Effector memory CD8-positive, alpha-beta T cell (primary cell): Measurements from ENCODE around the gene NKRF.
"Not testable (repeated sequence)": the region's sequence is repeated elsewhere in the genome, so short reads cannot be mapped to it uniquely, and the experiment has no call there.

Experiments used
- ATAC-seq: fragments of 150-1000 bp; cut with Tn5 transposase; replicated peaks from 2 replicates; pipeline ENCODE4 v1.10.0; 2021; ENCODE audit warnings: mild to moderate bottlenecking, moderate library complexity
- DNase-seq, 3 experiments: peaks; one replicate each; pipeline ENCODE4 v3.0.0; 2021
- H3K27ac Mint-ChIP-seq, 2 donors: one replicate each; pipeline ENCODE4 v1.8.0; 2022; ENCODE audit warnings: mild to moderate bottlenecking in 2 of 2, mixed read lengths in 2 of 2, moderate library complexity in 2 of 2
- H3K27me3 Mint-ChIP-seq, 2 donors: one replicate each; pipeline ENCODE4 v1.8.0; 2022; ENCODE audit warnings: mixed read lengths in 2 of 2
- H3K36me3 Mint-ChIP-seq: one replicate; pipeline ENCODE4 v1.8.0; 2022; ENCODE audit warnings: mild to moderate bottlenecking, moderate library complexity, mixed read lengths; ENCODE audit not compliant: insufficient read depth
- H3K4me1 Mint-ChIP-seq, 2 donors: one replicate each; pipeline ENCODE4 v1.8.0; 2022; ENCODE audit warnings: low read depth in 2 of 2, mixed read lengths in 2 of 2
- H3K4me3 Mint-ChIP-seq, 2 donors: one replicate each; pipeline ENCODE4 v1.8.0; 2022; ENCODE audit warnings: mild to moderate bottlenecking in 2 of 2, mixed read lengths in 2 of 2, moderate library complexity in 2 of 2
- H3K9me3 Mint-ChIP-seq, 2 donors: one replicate each; pipeline ENCODE4 v1.8.0; 2022; ENCODE audit warnings: mixed read lengths in 2 of 2
- total RNA-seq, 9 experiments: gene quantifications; one replicate each; lab custom pipeline; 2026; lab: John Stamatoyannopoulos, UW

NKRF gene
- total RNA-seq = 29.2 to 58.3 (median 47.1) reads per million in 9 experiments

GRCh38 chrX:119606280-119607017, at the start of gene NKRF:
TSS of gene NKRF (minus strand) at chrX:119606424.
- ATAC-seq (peak; percentile 76), DNase-seq (peak; percentile 84 to 89 (median 87))
- H3K27me3 Mint-ChIP-seq = no peaks in the 10 kb centered on the region
- H3K27ac Mint-ChIP-seq = peak within 1 kb of the TSS; percentile 95 to 97
- H3K4me1 Mint-ChIP-seq = peaks cover 15 to 16% of the 10 kb centered on the region in 2 donors
- peaks cover 13% of the 10 kb centered on the region for H3K36me3 Mint-ChIP-seq
- H3K9me3 Mint-ChIP-seq = no peaks in the 10 kb centered on the region
- peak within 1 kb of the TSS; percentile 93 to 96 for H3K4me3 Mint-ChIP-seq

GRCh38 chrX:119655125-119655524, 48.9 kb upstream of the NKRF start:
- H3K27me3 Mint-ChIP-seq = no peaks in the 10 kb centered on the region
- H3K4me1 Mint-ChIP-seq = peaks cover 14 to 15% of the 10 kb centered on the region in 2 donors
- no peaks in the 10 kb centered on the region for H3K9me3 Mint-ChIP-seq
- H3K27ac Mint-ChIP-seq = peak overlapping the region; percentile 15 to 58
- H3K36me3 Mint-ChIP-seq = peaks cover 52% of the 10 kb centered on the region
- no peak for DNase-seq
- peak overlapping the region in 1 of 2 donors; percentile 1 for H3K4me3 Mint-ChIP-seq
- ATAC-seq = peak; percentile 41

GRCh38 chrX:119654112-119654531, 47.9 kb upstream of the NKRF start:
- H3K27ac Mint-ChIP-seq = peak overlapping the region in 1 of 2 donors; percentile 46
- peaks cover 10% of the 10 kb centered on the region in 2 donors for H3K4me1 Mint-ChIP-seq
- no peak overlapping the region for H3K4me3 Mint-ChIP-seq
- DNase-seq (no peak), ATAC-seq (peak; percentile 52)
- H3K36me3 Mint-ChIP-seq = peaks cover 52% of the 10 kb centered on the region
- H3K9me3 Mint-ChIP-seq = no peaks in the 10 kb centered on the region
- H3K27me3 Mint-ChIP-seq = no peaks in the 10 kb centered on the region

- peaks cover 59% of the 10 kb centered on the region for H3K36me3 Mint-ChIP-seq
- H3K4me3 Mint-ChIP-seq = peak overlapping the region; percentile 34 to 50
- H3K27ac Mint-ChIP-seq = peak overlapping the region; percentile 91 to 97
- peak; percentile 6 for ATAC-seq
- no peaks in the 10 kb centered on the region for H3K9me3 Mint-ChIP-seq
- peaks cover 19 to 23% of the 10 kb centered on the region in 2 donors for H3K4me1 Mint-ChIP-seq
- no peak for DNase-seq
- H3K27me3 Mint-ChIP-seq = no peaks in the 10 kb centered on the region
Observed at GRCh38 chrX:119648421-119648775, 42.2 kb upstream of the NKRF start.

GRCh38 chrX:119647552-119648420, 41.6 kb upstream of the NKRF start:
- H3K36me3 Mint-ChIP-seq = peaks cover 60% of the 10 kb centered on the region
- peak; percentile 46 to 51 (median 48) for DNase-seq
- H3K4me3 Mint-ChIP-seq = peak overlapping the region; percentile 50 to 68
- ATAC-seq = peak; percentile 92
- peak overlapping the region; percentile 91 to 97 for H3K27ac Mint-ChIP-seq
- peaks cover 16 to 23% of the 10 kb centered on the region in 2 donors for H3K4me1 Mint-ChIP-seq
- H3K27me3 Mint-ChIP-seq = no peaks in the 10 kb centered on the region
- H3K9me3 Mint-ChIP-seq = no peaks in the 10 kb centered on the region

- Mint-ChIP-seq H3K4me3 (peak overlapping the region; percentile 50 to 68), H3K27me3 (no peaks in the 10 kb centered on the region), H3K4me1 (peaks cover 16 to 23% of the 10 kb centered on the region in 2 donors), H3K36me3 (peaks cover 60% of the 10 kb centered on the region), H3K27ac (peak overlapping the region; percentile 91 to 97), H3K9me3 (no peaks in the 10 kb centered on the region)
- no peak for DNase-seq
- ATAC-seq = no peak
Observed at GRCh38 chrX:119647089-119647488, 40.9 kb upstream of the NKRF start.

GRCh38 chrX:119646515-119646914, 40.3 kb upstream of the NKRF start:
- ATAC-seq (peak; percentile 6), DNase-seq (peak in 1 of 3 experiments; percentile 4)
- Mint-ChIP-seq H3K9me3 (no peaks in the 10 kb centered on the region), H3K27ac (peak overlapping the region; percentile 91 to 97), H3K36me3 (peaks cover 57% of the 10 kb centered on the region), H3K4me3 (peak overlapping the region; percentile 46 to 53), H3K4me1 (peaks cover 16 to 24% of the 10 kb centered on the region in 2 donors), H3K27me3 (no peaks in the 10 kb centered on the region)

GRCh38 chrX:119643696-119644095, 37.5 kb upstream of the NKRF start:
- H3K27me3 Mint-ChIP-seq = no peaks in the 10 kb centered on the region
- no peak overlapping the region for H3K27ac Mint-ChIP-seq
- DNase-seq = no peak
- H3K9me3 Mint-ChIP-seq = no peaks in the 10 kb centered on the region
- peaks cover 17 to 27% of the 10 kb centered on the region in 2 donors for H3K4me1 Mint-ChIP-seq
- no peak overlapping the region for H3K4me3 Mint-ChIP-seq
- peaks cover 59% of the 10 kb centered on the region for H3K36me3 Mint-ChIP-seq
- no peak for ATAC-seq

GRCh38 chrX:119640731-119641170, 34.5 kb upstream of the NKRF start:
- no peak for DNase-seq
- Mint-ChIP-seq H3K4me3 (no peak overlapping the region), H3K36me3 (peaks cover 45% of the 10 kb centered on the region), H3K27ac (peak overlapping the region; percentile 69 to 86), H3K4me1 (peaks cover 2 to 12% of the 10 kb centered on the region in 2 donors), H3K27me3 (no peaks in the 10 kb centered on the region), H3K9me3 (no peaks in the 10 kb centered on the region)
- no peak for ATAC-seq

- ATAC-seq (no peak), DNase-seq (no peak)
- peak overlapping the region; percentile 59 to 85 for H3K27ac Mint-ChIP-seq
- H3K4me1 Mint-ChIP-seq = peaks cover 9 to 21% of the 10 kb centered on the region in 2 donors
- no peaks in the 10 kb centered on the region for H3K9me3 Mint-ChIP-seq
- H3K4me3 Mint-ChIP-seq = no peak overlapping the region
- peaks cover 45% of the 10 kb centered on the region for H3K36me3 Mint-ChIP-seq
- H3K27me3 Mint-ChIP-seq = no peaks in the 10 kb centered on the region
Observed at GRCh38 chrX:119638725-119639471, 32.7 kb upstream of the NKRF start.

GRCh38 chrX:119637421-119637820, 31.2 kb upstream of the NKRF start:
- H3K27ac Mint-ChIP-seq = peak overlapping the region; percentile 82 to 85
- H3K4me3 Mint-ChIP-seq, DNase-seq, H3K27me3 Mint-ChIP-seq, H3K9me3 Mint-ChIP-seq, ATAC-seq: not testable (repeated sequence)
- peaks cover 9 to 21% of the 10 kb centered on the region in 2 donors for H3K4me1 Mint-ChIP-seq
- H3K36me3 Mint-ChIP-seq = peaks cover 51% of the 10 kb centered on the region

GRCh38 chrX:119636419-119636818, 30.2 kb upstream of the NKRF start:
- DNase-seq (no peak), ATAC-seq (peak; percentile 31)
- no peaks in the 10 kb centered on the region for H3K9me3 Mint-ChIP-seq
- H3K4me1 Mint-ChIP-seq = peaks cover 9 to 19% of the 10 kb centered on the region in 2 donors
- peaks cover 61% of the 10 kb centered on the region for H3K36me3 Mint-ChIP-seq
- H3K27ac Mint-ChIP-seq = peak overlapping the region; percentile 69 to 77
- H3K4me3 Mint-ChIP-seq = no peak overlapping the region
- H3K27me3 Mint-ChIP-seq = no peaks in the 10 kb centered on the region

- no peaks in the 10 kb centered on the region for H3K27me3 Mint-ChIP-seq
- H3K36me3 Mint-ChIP-seq = peaks cover 63% of the 10 kb centered on the region
- peak overlapping the region; percentile 69 to 80 for H3K27ac Mint-ChIP-seq
- peaks cover 8 to 17% of the 10 kb centered on the region in 2 donors for H3K4me1 Mint-ChIP-seq
- no peak for DNase-seq
- no peaks in the 10 kb centered on the region for H3K9me3 Mint-ChIP-seq
- ATAC-seq = no peak
- no peak overlapping the region for H3K4me3 Mint-ChIP-seq
Observed at GRCh38 chrX:119635799-119636198, 29.6 kb upstream of the NKRF start.
